HepG2 (cell line): Measurements from ENCODE around the gene TPX2.

Experiments
- CTCF ChIP-seq: sonication (generic); formaldehyde crosslinking; IDR thresholded peaks from 2 replicates; pipeline ENCODE4 v1.5.0; 2020; ENCODE audit warnings: mild to moderate bottlenecking, missing genetic modification reagents, moderate library complexity
- EHMT2 ChIP-seq: fragments of 200-600 bp; sonication (generic); IDR thresholded peaks from 2 replicates; pipeline ENCODE4 v1.7.0; 2017; ENCODE audit warnings: antibody characterized with exemption, low read depth, low read length, borderline replicate concordance
- JUND ChIP-seq: sonication (generic); formaldehyde crosslinking; IDR thresholded peaks from 2 replicates; pipeline ENCODE4 v1.8.0; 2022; ENCODE audit warnings: mild to moderate bottlenecking, missing genetic modification reagents

DNA sequence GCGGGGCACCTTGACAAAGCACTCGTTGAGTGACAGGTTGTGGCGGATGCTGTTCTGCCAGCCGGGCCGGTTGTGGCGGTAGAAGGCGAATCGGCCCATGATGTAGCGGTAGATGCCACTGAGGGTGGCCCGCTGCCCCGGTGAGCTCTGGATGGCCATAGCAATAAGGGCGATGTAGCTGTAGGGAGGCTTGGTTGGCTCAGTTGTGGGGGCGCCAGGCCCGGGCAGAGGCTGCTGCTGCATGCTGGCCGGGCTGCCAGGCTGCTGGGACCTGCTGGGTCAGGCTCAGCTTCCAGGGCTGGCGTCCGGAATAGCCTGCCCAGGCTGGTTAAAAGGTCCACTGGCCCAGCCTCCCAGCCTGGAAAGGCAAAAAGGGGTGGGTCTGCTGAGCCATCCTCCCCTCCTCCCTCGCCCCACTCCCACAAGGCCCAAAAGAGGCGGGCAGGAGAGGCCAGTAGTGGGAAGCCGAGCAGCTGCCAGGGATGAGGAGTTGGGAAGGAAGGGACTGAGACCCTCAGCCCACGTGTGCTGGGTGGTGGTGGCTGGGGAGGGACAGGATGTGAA lies 106.3 kb downstream of the TPX2 start, which contains the start of gene FOXS1:
- TF ChIP-seq EHMT2 = no peak
- TF ChIP-seq JUND (CRISPR knock-in tag) = no peak
- no peak for TF ChIP-seq CTCF (CRISPR knock-in tag)
